Liver (tissue), 9 donors: ENCODE data around the gene POLL. TPM values are rescaled to one million over a fixed set of nuclear protein-coding genes. Genes with fewer than 3 reads are reported as not detected.
"Not testable (repeated sequence)": the region's sequence is repeated elsewhere in the genome, so short reads cannot be mapped to it uniquely, and the experiment has no call there.

Experiments used
- DNase-seq: peaks from one replicate; pipeline ENCODE4 v3.0.0-alpha.2; 2017; ENCODE audit warnings: low spot score
- H3K27ac ChIP-seq, 2 donors: one replicate each; pipeline ENCODE4 v1.7.0; 2013; ENCODE audit warnings: inconsistent platforms in 2 of 2, low read length in 2 of 2, control low read depth in 1 of 2, low read depth in 1 of 2, mild to moderate bottlenecking in 1 of 2
- H3K27me3 ChIP-seq, 4 donors: one replicate each; pipeline versions ENCODE4 v1.6.1 to v1.7.0; 2013; ENCODE audit warnings: low read length in 3 of 4, inconsistent platforms in 1 of 4, mild to moderate bottlenecking in 1 of 4, moderate library complexity in 1 of 4; ENCODE audit not compliant: control insufficient read depth in 4 of 4, insufficient read depth in 4 of 4
- H3K36me3 ChIP-seq, 4 donors: one replicate each; pipeline versions ENCODE4 v1.6.1 to v1.7.0; 2013; ENCODE audit warnings: low read length in 3 of 4, mild to moderate bottlenecking in 3 of 4, low read depth in 1 of 4, moderate library complexity in 1 of 4; ENCODE audit not compliant: control insufficient read depth in 4 of 4, insufficient read depth in 3 of 4
- H3K4me1 ChIP-seq, 4 donors: one replicate each; pipeline versions ENCODE4 v1.6.1 to v1.7.0; 2013; ENCODE audit warnings: low read length in 3 of 4, mild to moderate bottlenecking in 3 of 4, moderate library complexity in 1 of 4; ENCODE audit not compliant: control insufficient read depth in 4 of 4, insufficient read depth in 4 of 4
- H3K4me3 ChIP-seq, 3 donors: one replicate each; pipeline versions ENCODE4 v1.6.1 to v1.7.0; 2013; ENCODE audit warnings: low read length in 3 of 3, control low read depth in 1 of 3, low read depth in 1 of 3, mild to moderate bottlenecking in 1 of 3
- H3K9ac ChIP-seq, 2 donors: one replicate each; pipeline ENCODE4 v1.7.0; 2013; ENCODE audit warnings: low read length in 2 of 2, mild to moderate bottlenecking in 2 of 2, moderate library complexity in 2 of 2, control low read depth in 1 of 2, low read depth in 1 of 2
- H3K9me3 ChIP-seq, 4 donors: one replicate each; pipeline versions ENCODE4 v1.6.1 to v1.7.0; 2013; ENCODE audit warnings: low read length in 3 of 4; ENCODE audit not compliant: control insufficient read depth in 4 of 4
- EGR1 ChIP-seq, 2 donors: IDR thresholded peaks; 2 replicates each; pipeline ENCODE4 v1.6.1; 2016 to 2018; ENCODE audit warnings: antibody characterized with exemption in 2 of 2, low read depth in 2 of 2
- FOXA1 ChIP-seq: IDR thresholded peaks from 2 replicates; pipeline ENCODE4 v1.6.1; 2016; ENCODE audit warnings: antibody characterized with exemption
- FOXA2 ChIP-seq: IDR thresholded peaks from 2 replicates; pipeline ENCODE4 v1.6.1; 2016; ENCODE audit warnings: antibody characterized with exemption
- GABPA ChIP-seq, 2 donors: IDR thresholded peaks in 1 of 2; conservative IDR thresholded peaks in 1 of 2; 2 replicates each; pipeline ENCODE4 v1.6.1; 2016; ENCODE audit warnings: antibody characterized with exemption in 2 of 2, mild to moderate bottlenecking in 1 of 2, moderate library complexity in 1 of 2
- HNF4A ChIP-seq, 2 donors: conservative IDR thresholded peaks; 2 replicates each; pipeline ENCODE4 v1.6.1; 2016; ENCODE audit warnings: antibody characterized with exemption in 2 of 2, mild to moderate bottlenecking in 2 of 2
- HNF4G ChIP-seq: IDR thresholded peaks from 2 replicates; pipeline ENCODE4 v1.6.1; 2016; ENCODE audit warnings: antibody characterized with exemption
- JUND ChIP-seq, 2 donors: IDR thresholded peaks; 2 replicates each; pipeline ENCODE4 v1.6.1; 2016; ENCODE audit warnings: antibody characterized with exemption in 2 of 2
- NR2F2 ChIP-seq: IDR thresholded peaks from 2 replicates; pipeline ENCODE4 v1.6.1; 2016; ENCODE audit warnings: antibody characterized with exemption
- RAD21 ChIP-seq, 2 donors: IDR thresholded peaks; 2 replicates each; pipeline ENCODE4 v1.6.1; 2016; ENCODE audit warnings: antibody characterized with exemption in 2 of 2, mild to moderate bottlenecking in 2 of 2
- RXRA ChIP-seq, 2 donors: IDR thresholded peaks; 2 replicates each; pipeline ENCODE4 v1.6.1; 2017 to 2018; ENCODE audit warnings: antibody characterized with exemption in 2 of 2, mild to moderate bottlenecking in 1 of 2
- YY1 ChIP-seq: IDR thresholded peaks from 2 replicates; pipeline ENCODE4 v1.6.1; 2016; ENCODE audit warnings: antibody characterized with exemption, mild to moderate bottlenecking
- WGBS: extraction: QIAGEN DNeasy Blood & Tissue Kit; methylation state at CpG from one replicate; pipeline ENCODE4 v1.1.7; 2013; 5-methylcytosine and 5-hydroxymethylcytosine counted together
- polyA plus RNA-seq, 2 donors: library from polyadenylated mRNA; stranded (reverse) in 1 of 2; unstranded in 1 of 2; fragments of 200-250 nt in 1 of 2; fragments of >200 nt in 1 of 2; fragmentation: Nextera tagmentation in 1 of 2; extraction: Ambion mirVana in 1 of 2; gene quantifications; one replicate each; pipeline versions ENCODE4 v1.2.1 to v1.2.3, GENCODE V29; 2013 to 2015
- total RNA-seq, 2 donors: library from RNA; depleted of rRNA; stranded (reverse); fragments of >200 nt; gene quantifications; one replicate each; pipeline ENCODE4 v1.2.3, GENCODE V29; 2014
- TF ChIP-seq, protein P1 (sequence below): IDR thresholded peaks from 2 replicates; pipeline ENCODE4 v1.6.1; 2016; ENCODE audit warnings: antibody characterized with exemption, mild to moderate bottlenecking
- TF ChIP-seq, protein P2 (sequence below): IDR thresholded peaks from 2 replicates; pipeline ENCODE4 v1.6.1; 2016; ENCODE audit warnings: antibody characterized with exemption
- TF ChIP-seq, protein P3 (sequence below): IDR thresholded peaks from 2 replicates; pipeline ENCODE4 v1.6.1; 2016; ENCODE audit warnings: antibody characterized with exemption
- TF ChIP-seq, protein P4 (sequence below): IDR thresholded peaks from 2 replicates; pipeline ENCODE4 v1.6.1; 2016; ENCODE audit warnings: antibody characterized with exemption
- donor health status: healthy.
- donor health status: healthy.
- donor health status: healthy.
- donor health status: healthy.
- donor health status: healthy.

Gene POLL
- total RNA-seq (10 to 100 TPM; 11.3 to 13.0 TPM), polyA plus RNA-seq (1 to 10 TPM; 8.8 to 9.2 TPM)

DNA sequence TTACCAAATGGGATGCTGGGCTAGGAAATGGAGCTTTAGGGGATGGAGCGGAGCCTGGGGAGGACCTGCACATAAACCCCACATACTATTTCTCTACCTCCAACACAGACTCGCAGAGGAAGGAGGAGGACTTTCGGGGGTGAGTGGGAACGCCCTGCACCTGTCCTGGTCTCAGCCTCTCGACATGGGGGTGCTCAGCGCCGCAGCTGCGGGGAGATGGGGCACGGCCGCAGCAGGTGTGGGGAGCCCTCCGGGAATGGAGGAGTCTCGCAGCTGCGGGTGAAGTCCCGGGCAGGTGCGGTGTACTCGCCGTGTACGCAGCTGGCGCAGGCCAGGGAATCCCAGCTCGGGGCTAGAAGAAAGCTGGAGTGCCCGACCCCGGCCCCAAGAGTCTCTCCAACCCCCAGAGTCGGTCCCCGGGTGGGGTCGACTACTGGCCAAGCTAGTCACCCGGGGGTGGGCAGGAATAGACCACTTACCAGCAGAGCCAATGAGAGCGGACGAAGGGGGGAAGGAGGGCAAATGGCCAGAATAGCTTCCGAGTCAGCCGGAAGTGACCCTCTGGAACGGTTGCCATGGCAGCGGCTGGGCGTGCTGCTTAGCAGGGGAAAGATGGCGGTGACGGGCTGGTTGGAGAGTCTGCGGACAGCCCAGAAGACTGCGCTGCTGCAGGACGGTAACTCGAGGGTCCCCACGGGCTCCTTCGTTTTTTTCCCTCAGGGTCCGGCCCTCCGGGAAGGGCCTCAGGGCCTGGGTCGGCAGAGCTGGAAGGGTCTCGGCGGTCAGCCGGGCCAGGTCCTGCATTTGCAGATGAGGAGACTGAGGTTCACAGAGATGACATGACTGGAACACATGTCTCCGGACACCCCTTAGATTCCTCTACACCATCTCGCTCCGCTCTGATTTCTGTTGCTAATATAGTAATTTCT, at the start of gene POLL, which contains the start of gene DPCD:
TSS of gene POLL (minus strand) at position 533 of the 929 bp plus-strand sequence. CDS start 897 bp downstream, outside the sequence.
TSS of gene DPCD (plus strand) at position 597 of the 929 bp plus-strand sequence. CDS start at position 613, 16 bp downstream.
- Histone ChIP-seq H3K9ac (peak within 1 kb of the TSS; percentile 87 to 88), H3K9me3 (no peaks in the 10 kb centered on the region), H3K27me3 (no peaks in the 10 kb centered on the region), H3K27ac (peak within 1 kb of the TSS; percentile 42 to 66), H3K4me1 (peaks cover 2 to 22% (median 13%) of the 10 kb centered on the region in 4 donors), H3K4me3 (peak within 1 kb of the TSS; percentile 76 to 99 (median 96)), H3K36me3 (peaks cover 2 to 16% (median 4%) of the 10 kb centered on the region in 4 donors)
- WGBS: under 1% methylated on average over 50 of the region's 50 CpGs
- DNase-seq: peak; percentile 97
- TF ChIP-seq YY1 (peak; percentile 97), HNF4A (conservative IDR thresholded peaks at IDR 0.05) (peak; percentile 10 to 26), GABPA (IDR thresholded peaks at IDR 0.05 in 1 of 2, conservative IDR thresholded peaks at IDR 0.05 in 1 of 2) (peak; percentile 82 to 96), NR2F2 (no peak)
- TF ChIP-seq, protein P1, sequence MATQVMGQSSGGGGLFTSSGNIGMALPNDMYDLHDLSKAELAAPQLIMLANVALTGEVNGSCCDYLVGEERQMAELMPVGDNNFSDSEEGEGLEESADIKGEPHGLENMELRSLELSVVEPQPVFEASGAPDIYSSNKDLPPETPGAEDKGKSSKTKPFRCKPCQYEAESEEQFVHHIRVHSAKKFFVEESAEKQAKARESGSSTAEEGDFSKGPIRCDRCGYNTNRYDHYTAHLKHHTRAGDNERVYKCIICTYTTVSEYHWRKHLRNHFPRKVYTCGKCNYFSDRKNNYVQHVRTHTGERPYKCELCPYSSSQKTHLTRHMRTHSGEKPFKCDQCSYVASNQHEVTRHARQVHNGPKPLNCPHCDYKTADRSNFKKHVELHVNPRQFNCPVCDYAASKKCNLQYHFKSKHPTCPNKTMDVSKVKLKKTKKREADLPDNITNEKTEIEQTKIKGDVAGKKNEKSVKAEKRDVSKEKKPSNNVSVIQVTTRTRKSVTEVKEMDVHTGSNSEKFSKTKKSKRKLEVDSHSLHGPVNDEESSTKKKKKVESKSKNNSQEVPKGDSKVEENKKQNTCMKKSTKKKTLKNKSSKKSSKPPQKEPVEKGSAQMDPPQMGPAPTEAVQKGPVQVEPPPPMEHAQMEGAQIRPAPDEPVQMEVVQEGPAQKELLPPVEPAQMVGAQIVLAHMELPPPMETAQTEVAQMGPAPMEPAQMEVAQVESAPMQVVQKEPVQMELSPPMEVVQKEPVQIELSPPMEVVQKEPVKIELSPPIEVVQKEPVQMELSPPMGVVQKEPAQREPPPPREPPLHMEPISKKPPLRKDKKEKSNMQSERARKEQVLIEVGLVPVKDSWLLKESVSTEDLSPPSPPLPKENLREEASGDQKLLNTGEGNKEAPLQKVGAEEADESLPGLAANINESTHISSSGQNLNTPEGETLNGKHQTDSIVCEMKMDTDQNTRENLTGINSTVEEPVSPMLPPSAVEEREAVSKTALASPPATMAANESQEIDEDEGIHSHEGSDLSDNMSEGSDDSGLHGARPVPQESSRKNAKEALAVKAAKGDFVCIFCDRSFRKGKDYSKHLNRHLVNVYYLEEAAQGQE: no peak

DNA sequence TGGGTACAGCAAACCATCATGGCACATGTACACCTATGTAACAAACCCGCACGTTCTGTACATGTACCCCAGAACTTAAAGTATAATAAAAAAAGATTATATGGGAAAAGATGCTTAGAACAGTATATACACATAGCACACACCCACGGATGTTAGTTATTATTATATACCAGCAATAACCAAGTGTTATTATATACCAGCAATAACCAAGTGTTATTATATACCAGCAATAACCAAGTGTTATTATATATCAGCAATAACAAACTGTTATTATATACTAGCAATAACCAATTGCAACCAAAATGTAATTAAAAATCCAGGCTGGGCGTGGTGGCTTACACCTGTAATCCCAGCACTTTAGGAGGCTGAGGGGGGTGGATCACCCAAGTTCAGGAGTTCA, 45.5 kb upstream of the POLL start:
- peaks cover 2 to 14% (median 5%) of the 10 kb centered on the region in 4 donors for H3K36me3 ChIP-seq
- not testable (repeated sequence) for H3K27ac ChIP-seq, H3K9ac ChIP-seq, H3K9me3 ChIP-seq, H3K4me1 ChIP-seq, H3K27me3 ChIP-seq, DNase-seq, H3K4me3 ChIP-seq
- 94% methylated on average over 4 of the region's 4 CpGs for WGBS

DNA sequence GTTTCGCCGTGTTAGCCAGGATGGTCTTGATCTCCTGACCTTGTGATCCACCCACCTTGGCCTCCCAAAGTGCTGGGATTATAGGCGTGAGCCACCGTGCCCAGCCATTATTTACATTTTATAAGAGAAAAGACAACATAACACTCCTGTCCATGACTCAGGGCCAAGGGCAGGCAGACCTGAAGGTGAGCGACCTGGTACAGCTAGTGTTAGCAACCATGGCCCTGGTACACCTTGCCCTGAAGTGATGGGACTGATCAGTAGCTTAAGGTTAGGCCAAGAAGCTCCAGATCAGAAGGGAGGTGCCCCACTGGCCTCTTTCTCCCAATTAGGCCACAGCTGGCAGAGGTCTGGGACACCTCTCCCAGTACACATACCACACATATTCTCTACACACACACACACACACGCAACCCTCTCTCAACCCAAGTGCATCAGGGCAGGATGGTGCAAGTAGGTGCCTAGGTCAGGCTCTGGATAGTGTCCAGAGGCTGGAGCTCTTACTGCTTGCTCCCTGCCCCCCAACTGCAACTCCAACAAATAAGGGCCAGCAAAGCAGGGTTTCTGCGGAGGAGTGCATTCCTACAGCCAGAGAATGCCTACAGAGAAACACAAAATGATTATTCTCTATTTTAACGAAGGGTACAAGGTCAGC, 43.9 kb upstream of the POLL start:
- Histone ChIP-seq H3K4me1 (no peaks in the 10 kb centered on the region), H3K9ac (no peak overlapping the region), H3K27me3 (no peaks in the 10 kb centered on the region), H3K36me3 (peaks cover 0 to 12% (median 1%) of the 10 kb centered on the region in 4 donors), H3K4me3 (no peak overlapping the region), H3K9me3 (no peaks in the 10 kb centered on the region), H3K27ac (no peak overlapping the region)
- WGBS: 77% methylated on average over 8 of the region's 8 CpGs
- DNase-seq: no peak
- TF ChIP-seq GABPA (IDR thresholded peaks at IDR 0.05 in 1 of 2, conservative IDR thresholded peaks at IDR 0.05 in 1 of 2): no peak
- TF ChIP-seq, protein P2, sequence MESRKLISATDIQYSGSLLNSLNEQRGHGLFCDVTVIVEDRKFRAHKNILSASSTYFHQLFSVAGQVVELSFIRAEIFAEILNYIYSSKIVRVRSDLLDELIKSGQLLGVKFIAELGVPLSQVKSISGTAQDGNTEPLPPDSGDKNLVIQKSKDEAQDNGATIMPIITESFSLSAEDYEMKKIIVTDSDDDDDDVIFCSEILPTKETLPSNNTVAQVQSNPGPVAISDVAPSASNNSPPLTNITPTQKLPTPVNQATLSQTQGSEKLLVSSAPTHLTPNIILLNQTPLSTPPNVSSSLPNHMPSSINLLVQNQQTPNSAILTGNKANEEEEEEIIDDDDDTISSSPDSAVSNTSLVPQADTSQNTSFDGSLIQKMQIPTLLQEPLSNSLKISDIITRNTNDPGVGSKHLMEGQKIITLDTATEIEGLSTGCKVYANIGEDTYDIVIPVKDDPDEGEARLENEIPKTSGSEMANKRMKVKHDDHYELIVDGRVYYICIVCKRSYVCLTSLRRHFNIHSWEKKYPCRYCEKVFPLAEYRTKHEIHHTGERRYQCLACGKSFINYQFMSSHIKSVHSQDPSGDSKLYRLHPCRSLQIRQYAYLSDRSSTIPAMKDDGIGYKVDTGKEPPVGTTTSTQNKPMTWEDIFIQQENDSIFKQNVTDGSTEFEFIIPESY: no peak
- no peak for TF ChIP-seq NR2F2
- no peak for TF ChIP-seq EGR1 (IDR thresholded peaks at IDR 0.05; ENCODE audit: low read depth in 2 of 2)
- TF ChIP-seq JUND (IDR thresholded peaks at IDR 0.05): no peak
- TF ChIP-seq, protein P1: no peak
- TF ChIP-seq YY1: no peak
- TF ChIP-seq, protein P3, sequence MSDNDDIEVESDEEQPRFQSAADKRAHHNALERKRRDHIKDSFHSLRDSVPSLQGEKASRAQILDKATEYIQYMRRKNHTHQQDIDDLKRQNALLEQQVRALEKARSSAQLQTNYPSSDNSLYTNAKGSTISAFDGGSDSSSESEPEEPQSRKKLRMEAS: no peak
- no peak for TF ChIP-seq RAD21 (IDR thresholded peaks at IDR 0.05)
- no peak for TF ChIP-seq HNF4A (conservative IDR thresholded peaks at IDR 0.05)
- no peak for TF ChIP-seq HNF4G
- TF ChIP-seq RXRA (IDR thresholded peaks at IDR 0.05): no peak
- no peak for TF ChIP-seq FOXA1
- no peak for TF ChIP-seq FOXA2
- TF ChIP-seq, protein P4, sequence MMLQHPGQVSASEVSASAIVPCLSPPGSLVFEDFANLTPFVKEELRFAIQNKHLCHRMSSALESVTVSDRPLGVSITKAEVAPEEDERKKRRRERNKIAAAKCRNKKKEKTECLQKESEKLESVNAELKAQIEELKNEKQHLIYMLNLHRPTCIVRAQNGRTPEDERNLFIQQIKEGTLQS: no peak
